NCI-H187 (cell line): ENCODE results near the gene DNAI2.

ENCODE experiments used
- DNase-seq, 2 experiments: peaks; one replicate each; lab custom pipeline; 2025; lab: John Stamatoyannopoulos, UW

The DNAI2 gene

GRCh38 chr17:74339537-74340195 lies 65.6 kb downstream of the DNAI2 start:
- DNase-seq: peak in 1 of 2 experiments; percentile 34

DNA sequence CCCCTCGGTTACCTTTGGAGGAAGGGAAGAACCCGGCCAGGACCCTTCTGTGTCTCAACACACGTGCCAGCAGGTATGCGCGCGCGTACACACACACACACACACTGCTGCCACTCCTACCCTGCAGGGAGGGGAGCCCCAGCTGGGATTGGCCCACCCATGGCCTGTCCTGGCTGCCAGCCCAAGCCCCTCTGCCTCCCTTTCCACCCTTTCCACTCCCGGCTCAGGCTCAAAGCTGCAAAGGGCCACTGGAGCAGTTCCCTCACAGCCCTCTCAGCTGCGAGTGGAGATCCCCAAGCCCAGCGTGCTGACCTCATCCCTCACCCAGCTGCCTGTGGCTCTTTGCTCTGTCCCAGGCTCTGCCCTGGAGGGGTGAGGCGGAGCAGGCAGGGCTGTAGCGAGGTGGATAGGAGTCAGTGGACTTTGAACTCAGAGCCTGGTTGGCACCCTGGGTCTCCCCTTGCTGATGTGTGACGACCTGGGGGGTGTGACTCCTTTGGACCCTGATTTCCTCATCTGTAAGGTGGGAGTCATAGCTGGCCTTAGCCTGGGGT lies 66.5 kb downstream of the DNAI2 start:
- DNase-seq: no peak

DNA sequence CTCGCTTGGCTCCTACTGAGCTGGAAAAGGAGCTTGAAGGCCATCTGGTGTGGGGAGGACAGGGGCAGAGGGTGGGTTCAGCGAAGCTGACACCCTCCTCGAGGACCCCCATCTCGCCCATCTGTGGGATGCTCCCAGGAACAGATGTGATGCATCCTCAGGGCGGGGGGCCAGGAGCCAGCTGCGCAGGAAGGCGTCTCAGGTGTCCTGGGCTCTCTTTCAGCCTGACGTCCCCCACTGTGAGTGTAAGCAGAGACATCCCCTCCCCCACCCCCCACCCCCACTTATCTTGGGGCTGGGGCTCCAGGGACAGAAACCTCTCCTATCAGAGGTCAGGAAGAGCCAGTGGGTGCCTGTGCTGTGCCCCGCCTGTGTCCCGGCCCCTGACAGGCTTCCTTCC lies 68.2 kb downstream of the DNAI2 start:
- no peak for DNase-seq

GRCh38 chr17:74343121-74343520 lies 69.1 kb downstream of the DNAI2 start:
- no peak for DNase-seq

- no peak for DNase-seq
Measured at GRCh38 chr17:74343526-74344284, 69.7 kb downstream of the DNAI2 start.

DNA sequence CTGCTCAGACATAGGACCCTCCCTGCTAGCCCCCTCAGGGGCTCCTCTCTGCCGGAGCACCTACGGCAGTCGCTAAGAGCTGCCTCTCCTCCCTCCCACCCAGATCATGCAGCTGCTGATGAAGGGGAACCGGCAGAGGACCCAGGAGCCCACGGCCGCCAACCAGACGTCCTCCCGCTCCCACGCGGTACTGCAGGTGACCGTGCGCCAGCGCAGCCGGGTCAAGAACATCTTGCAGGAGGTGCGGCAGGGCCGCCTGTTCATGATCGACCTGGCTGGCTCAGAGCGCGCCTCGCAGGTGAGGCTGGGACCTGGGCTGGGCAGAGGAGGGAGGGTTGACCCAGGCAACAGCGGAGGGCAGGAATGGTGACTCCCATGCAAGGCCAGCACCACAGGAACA lies 70.6 kb downstream of the DNAI2 start:
- DNase-seq: no peak

DNA sequence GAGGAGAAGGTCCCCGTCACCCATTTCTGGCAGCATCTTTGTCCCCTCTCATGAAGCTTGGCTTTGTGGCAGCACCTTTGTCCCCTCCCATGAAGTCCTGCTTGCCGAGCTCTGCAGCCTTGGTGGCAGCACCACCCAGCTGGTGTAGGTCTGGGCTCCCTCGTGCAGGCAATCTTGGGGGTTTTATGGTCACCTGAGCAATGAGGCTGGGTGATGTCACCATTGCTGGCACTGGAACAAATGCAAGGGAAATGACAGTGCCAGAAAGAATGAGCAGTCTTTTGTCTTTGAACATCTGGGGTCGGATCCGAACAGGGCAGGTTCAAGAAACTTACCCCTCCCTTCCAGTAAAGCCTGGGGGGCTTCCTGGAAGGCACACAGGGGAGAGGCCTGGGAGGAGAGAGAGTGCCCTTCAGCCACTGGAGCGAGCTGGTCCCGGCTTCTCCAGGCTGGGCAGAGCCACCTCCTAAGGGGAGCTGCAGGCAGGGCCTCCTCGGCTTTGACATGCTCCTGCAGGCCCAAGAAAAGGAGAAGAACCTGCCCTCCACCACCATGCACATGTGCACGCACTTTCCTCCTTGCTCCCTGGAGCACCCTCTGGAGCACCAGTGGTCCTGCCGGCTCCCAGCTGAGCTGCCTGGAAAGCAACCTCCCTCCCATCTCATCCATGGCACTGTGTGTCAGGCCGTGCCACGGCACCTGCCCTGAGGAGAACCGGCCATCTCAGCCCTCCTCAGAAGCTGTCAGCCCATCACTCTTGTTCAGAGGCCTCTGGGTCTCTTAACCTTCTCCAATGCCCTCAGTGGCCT lies 71.6 kb downstream of the DNAI2 start:
- DNase-seq: no peak

DNA sequence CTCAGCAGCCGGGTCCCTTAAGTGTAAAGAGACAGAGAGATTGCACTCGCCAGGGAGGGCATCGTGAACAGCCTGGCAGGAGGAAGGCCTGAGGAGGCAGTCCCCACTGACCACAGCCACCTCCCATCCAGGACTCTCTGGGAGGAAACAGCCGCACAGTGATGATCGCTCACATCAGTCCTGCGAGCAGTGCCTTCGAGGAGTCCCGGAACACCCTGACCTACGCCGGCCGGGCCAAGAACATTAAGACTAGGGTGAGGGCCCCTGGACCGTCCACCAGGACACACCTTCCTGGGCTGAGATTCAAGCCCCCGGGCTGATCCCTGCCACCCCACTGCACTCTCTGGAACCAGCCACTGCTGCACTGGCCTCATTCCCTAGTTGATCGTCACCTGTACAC lies 73.6 kb downstream of the DNAI2 start:
- DNase-seq: no peak

DNA sequence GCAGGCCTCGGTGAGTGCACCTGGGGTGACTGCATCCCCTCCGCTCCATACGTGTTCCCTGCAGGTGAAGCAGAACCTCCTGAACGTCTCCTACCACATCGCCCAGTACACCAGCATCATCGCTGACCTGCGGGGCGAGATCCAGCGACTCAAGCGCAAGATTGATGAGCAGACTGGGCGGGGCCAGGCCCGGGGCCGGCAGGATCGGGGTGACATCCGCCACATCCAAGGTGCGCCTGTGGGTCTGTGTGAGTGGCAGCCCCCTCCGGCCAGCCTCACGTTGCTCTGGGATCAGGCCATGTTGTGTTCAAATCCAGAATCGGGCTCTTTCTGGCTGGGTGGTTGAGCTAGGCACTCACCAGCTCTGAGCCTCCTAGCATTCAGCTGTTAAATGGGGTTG lies 75.1 kb downstream of the DNAI2 start:
- DNase-seq: no peak

DNA sequence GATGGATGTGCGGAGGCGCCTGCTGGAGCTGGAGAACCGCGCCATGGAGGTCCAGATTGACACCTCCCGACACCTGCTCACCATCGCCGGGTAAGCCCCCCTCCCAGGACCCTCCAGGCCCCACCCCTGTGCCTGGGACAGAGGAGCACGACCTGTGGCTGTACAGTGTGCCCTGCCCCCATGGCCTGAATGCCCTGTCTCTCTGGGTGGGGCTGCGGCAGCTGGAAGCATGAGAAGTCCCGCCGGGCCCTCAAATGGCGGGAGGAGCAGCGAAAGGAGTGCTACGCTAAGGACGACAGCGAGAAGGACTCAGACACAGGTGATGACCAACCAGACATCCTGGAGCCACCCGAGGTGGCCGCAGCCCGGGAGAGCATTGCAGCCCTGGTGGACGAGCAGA lies 76.5 kb downstream of the DNAI2 start:
- no peak for DNase-seq

GRCh38 chr17:74351552-74352210 lies 77.6 kb downstream of the DNAI2 start:
- no peak for DNase-seq

- no peak for DNase-seq
Measured at GRCh38 chr17:74353446-74354060, 79.5 kb downstream of the DNAI2 start.

- DNase-seq: no peak
Measured at GRCh38 chr17:74354123-74354522, 80.1 kb downstream of the DNAI2 start.

DNA sequence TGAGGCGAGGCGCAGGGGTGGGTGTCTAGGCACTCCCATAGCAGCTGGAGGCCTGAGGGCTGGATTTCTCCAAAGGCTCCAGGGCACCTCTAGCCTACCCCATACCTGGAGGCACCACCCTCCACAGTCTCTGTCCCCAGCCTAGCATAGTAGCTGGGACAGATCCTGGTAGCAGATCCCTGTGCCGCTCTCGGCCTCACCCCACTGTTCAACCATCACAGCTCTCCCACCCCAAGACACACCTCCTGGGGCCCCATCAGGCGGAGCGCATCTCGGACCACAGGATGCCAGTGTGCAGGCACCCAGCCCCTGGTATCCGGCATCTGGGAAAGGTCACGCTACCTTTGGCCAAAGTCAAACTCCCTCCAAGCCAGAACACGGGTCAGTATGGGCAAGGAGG lies 80.5 kb downstream of the DNAI2 start:
- DNase-seq: no peak

DNA sequence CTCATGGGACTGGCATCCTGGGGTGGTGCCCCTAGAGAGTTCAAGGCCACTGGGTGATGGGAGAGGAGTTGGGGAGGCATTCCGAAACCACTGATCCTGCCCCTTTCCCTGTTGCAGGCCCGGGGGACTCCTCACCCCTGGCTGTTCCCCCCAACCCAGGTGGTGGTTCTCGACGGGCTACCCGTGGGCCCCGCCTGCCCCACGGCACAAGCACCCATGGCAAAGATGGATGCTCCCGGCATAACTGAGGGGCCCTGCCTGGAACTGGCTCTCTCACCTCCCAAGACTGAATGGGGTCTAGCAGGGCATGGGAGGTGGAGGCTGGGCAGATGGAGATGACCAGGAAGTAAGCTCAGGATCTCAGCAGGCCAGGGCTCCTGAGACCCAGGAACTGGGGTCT lies 81.0 kb downstream of the DNAI2 start:
- no peak for DNase-seq

GRCh38 chr17:74356646-74357465 lies 82.8 kb downstream of the DNAI2 start:
- DNase-seq: no peak

DNA sequence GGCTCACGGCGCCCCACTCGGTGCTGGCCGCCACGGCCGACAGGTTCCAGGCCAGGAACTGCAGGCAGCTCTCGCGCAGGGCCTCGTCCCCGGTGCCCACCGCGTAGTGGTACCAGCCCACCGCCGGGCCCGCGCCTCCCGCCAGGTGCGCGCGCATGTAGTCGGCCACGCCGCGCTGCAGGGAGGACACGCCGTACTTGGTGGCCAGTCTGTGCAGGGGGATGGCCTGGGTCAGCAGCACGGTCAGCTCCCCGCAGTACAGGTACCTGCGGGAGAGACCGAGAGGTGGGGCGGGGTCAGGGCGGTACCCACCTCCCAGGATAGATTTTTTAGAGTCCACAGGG lies 83.4 kb downstream of the DNAI2 start:
- DNase-seq: no peak

DNA sequence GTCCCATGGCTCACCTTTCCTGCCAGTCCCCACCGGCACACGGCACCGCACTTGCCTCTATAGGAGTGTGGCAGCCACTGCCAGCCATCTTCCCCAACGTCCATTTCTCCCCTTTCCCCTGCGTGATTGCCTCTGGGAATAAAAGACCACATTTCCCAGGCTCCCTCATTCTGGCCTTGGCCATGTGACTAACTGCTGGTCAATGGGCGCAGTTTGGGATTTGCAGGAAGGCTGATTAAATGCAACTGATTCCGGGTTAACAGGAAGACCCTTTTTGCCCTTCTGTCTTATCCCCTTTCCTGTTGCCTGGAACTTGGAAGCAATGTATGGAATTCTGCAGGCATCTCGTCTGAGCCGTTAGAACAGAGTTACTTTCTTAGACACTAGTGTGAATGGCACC lies 84.7 kb downstream of the DNAI2 start:
- no peak for DNase-seq

DNA sequence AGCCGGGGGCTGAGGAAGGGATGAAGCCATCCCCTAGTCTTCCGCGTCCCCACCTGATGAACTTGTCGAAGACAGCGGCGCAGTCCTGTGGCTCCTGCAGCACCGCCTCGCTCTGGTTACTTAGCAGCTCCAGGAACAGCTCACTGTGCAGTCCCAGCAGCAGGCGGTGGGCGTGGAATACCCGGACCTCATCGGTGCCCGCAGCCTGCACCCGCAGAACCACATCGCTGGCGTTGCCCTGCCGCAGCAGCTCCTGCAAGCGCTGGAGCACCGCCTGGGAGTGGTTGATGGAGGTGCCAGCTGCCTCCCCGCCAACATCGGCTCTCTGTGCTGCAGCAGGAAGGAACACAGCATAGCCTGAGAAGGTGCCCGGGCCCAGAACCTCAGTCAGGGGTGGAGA lies 85.9 kb downstream of the DNAI2 start:
- no peak for DNase-seq

DNA sequence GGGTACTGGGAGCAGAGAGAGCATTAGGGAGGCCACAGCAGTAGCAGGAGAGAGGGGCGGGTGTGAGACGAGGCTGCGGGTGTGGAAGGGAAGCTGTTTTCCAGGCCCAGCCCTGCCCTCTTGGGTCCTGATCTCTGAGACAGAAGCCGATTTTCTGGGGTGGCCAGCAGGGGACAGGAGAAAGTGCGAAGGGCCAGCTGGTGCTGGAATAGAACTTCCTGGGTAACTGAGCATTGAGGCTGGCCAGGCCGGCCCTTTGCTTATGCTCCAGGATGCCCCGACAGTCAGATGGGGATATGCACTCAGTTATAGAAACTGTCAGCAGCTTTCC lies 86.8 kb downstream of the DNAI2 start:
- no peak for DNase-seq
